ENCODE measurements around the gene VAC14. TPM values are rescaled to one million over a fixed set of nuclear protein-coding genes. Genes with fewer than 3 reads are reported as not detected.

Gene VAC14
- total and polyA plus RNA-seq, 8 donors = 14.9 to 90.6 (median 39.3) TPM

DNA sequence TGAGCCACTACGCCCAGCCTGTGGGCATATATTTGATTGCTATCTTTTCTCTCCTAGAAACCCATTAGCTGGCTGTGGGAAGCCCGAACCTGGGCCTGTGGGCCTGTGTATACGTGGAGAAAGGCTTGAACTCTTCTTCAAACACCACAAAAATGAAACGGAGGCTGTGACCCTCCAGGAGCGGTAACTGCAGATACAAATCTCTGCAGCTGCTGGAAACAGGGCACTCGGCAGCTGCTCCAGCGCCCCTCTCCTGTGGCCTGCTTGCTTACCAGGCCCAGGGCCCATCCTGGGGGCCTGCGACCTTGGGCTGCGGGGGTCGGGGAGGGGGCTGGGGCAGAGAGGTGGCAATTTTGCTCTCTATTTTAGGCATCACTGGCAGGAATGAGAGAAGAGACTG lies 87.1 kb downstream of the VAC14 start:
- WGBS, 5 donors = 85 to 95% (median 94%) methylated on average over 7 to 10 of the region's 10 CpGs
- Histone ChIP-seq H3K9me3 (no peaks in the 10 kb centered on the region), H3K27ac (peak overlapping the region in 4 of 5 donors; percentile 73 to 89 (median 86)), H3K4me3 (no peak overlapping the region), H3K4me1 (peaks cover 25 to 73% (median 47%) of the 10 kb centered on the region in 4 donors), H3K27me3 (no peaks in the 10 kb centered on the region), H3K36me3 (peaks cover 0 to 27% (median under 1%) of the 10 kb centered on the region in 4 donors)
- TF ChIP-seq CTCF (IDR thresholded peaks at IDR 0.05) = no peak
- no peak for TF ChIP-seq POLR2AphosphoS5 (IDR thresholded peaks at IDR 0.05)
- TF ChIP-seq EP300 (IDR thresholded peaks at IDR 0.05) = no peak
- no peak for TF ChIP-seq POLR2A (IDR thresholded peaks at IDR 0.05)
- DNase-seq = no peak
- intact Hi-C loops (cut with DNase I; ENCODE audit: low total_unique reads) = no loop called here

DNA sequence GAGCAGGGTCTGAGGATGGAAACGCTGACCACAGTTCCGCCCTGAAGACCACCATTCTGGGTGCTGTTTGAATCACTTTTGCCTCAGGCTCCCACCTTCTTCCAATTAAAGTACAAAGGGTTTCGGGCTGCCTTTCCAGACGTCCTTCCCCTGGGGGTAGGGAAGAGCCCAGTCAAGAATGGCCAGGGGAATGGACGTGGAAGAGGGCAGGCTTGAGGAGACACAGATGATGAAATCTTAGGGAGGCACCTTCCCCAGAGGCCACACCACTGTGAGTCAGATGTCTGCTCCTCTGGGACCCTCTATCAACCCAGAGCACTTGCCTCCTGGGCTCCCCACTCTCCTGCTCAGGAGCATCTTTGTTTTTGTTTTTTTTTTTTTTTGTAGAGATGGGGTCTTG lies 87.6 kb downstream of the VAC14 start:
- Histone ChIP-seq H3K27me3 (no peaks in the 10 kb centered on the region), H3K36me3 (peaks cover 0 to 23% (median 5%) of the 10 kb centered on the region in 4 donors), H3K27ac (peak overlapping the region in 2 of 5 donors; percentile 89), H3K4me3 (no peak overlapping the region), H3K4me1 (peaks cover 25 to 78% (median 49%) of the 10 kb centered on the region in 4 donors), H3K9me3 (no peaks in the 10 kb centered on the region)
- 66 to 89% (median 78%) methylated on average over 5 of the region's 5 CpGs for WGBS, 5 donors
- DNase-seq = no peak
- intact Hi-C loops (cut with DNase I; ENCODE audit: low total_unique reads) = no loop called here
- TF ChIP-seq POLR2AphosphoS5 (IDR thresholded peaks at IDR 0.05) = no peak
- no peak for TF ChIP-seq POLR2A (IDR thresholded peaks at IDR 0.05)
- TF ChIP-seq EP300 (IDR thresholded peaks at IDR 0.05) = no peak
- no peak for TF ChIP-seq CTCF (IDR thresholded peaks at IDR 0.05)

DNA sequence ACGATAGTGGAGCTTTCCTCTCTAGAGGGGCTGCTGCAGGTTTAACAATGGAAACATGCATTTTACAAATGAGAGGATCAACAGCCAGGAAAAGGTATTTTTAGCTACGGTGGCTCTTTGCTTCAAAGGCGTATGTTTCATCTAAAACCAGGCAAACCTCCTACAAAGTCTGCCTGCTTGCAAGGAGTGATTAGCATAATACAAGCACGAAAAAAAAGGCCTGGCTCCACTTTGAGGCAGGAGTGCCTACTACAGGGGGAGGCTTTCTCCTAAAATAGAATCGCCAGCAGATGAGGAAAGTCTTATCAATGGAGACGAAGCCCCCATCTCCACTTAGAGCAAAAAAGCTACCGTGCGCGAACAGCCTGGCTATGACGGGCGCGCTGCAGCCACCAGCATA lies 88.0 kb downstream of the VAC14 start:
- no peak for TF ChIP-seq CTCF (IDR thresholded peaks at IDR 0.05)
- no peak for TF ChIP-seq EP300 (IDR thresholded peaks at IDR 0.05)
- no peak for TF ChIP-seq POLR2AphosphoS5 (IDR thresholded peaks at IDR 0.05)
- TF ChIP-seq POLR2A (IDR thresholded peaks at IDR 0.05) = no peak
- H3K36me3 ChIP-seq = peaks cover 0 to 22% (median 7%) of the 10 kb centered on the region in 4 donors
- 83 to 95% (median 91%) methylated on average over 12 of the region's 12 CpGs for WGBS, 5 donors
- H3K4me3 ChIP-seq = no peak overlapping the region
- no peak for DNase-seq
- no peaks in the 10 kb centered on the region for H3K27me3 ChIP-seq
- no peaks in the 10 kb centered on the region for H3K9me3 ChIP-seq
- intact Hi-C loops (cut with DNase I; ENCODE audit: low total_unique reads) = no loop called here
- H3K4me1 ChIP-seq = peaks cover 25 to 82% (median 50%) of the 10 kb centered on the region in 4 donors
- peak overlapping the region in 2 of 5 donors; percentile 89 for H3K27ac ChIP-seq

- Histone ChIP-seq H3K9me3 (no peaks in the 10 kb centered on the region), H3K27ac (peak overlapping the region in 2 of 5 donors; percentile 29 to 89), H3K4me1 (peaks cover 25 to 87% (median 53%) of the 10 kb centered on the region in 4 donors), H3K27me3 (no peaks in the 10 kb centered on the region), H3K4me3 (no peak overlapping the region), H3K36me3 (peaks cover 0 to 21% (median 7%) of the 10 kb centered on the region in 4 donors)
- TF ChIP-seq POLR2AphosphoS5 (IDR thresholded peaks at IDR 0.05) = no peak
- no peak for TF ChIP-seq POLR2A (IDR thresholded peaks at IDR 0.05)
- no peak for TF ChIP-seq EP300 (IDR thresholded peaks at IDR 0.05)
- TF ChIP-seq CTCF (IDR thresholded peaks at IDR 0.05) = no peak
- no peak for DNase-seq
- 84 to 93% (median 90%) methylated on average over 4 to 11 of the region's 11 CpGs for whole genome bisulfite sequencing, 5 donors
- intact Hi-C loops (cut with DNase I; ENCODE audit: low total_unique reads) = no loop called here
Observed at GRCh38 chr16:70712359-70712758, 88.6 kb downstream of the VAC14 start.

Measured in stomach (tissue), 9 donors.